Stimulated activated CD8-positive, alpha-beta memory T cell treated with anti-CD3 and anti-CD28 coated beads, Interleukin-15, amount 100 ng/mL, for 1 hour (primary cell): ENCODE measurements around the gene AMZ2.
"Not testable (repeated sequence)": the region's sequence is repeated elsewhere in the genome, so short reads cannot be mapped to it uniquely, and the experiment has no call there.

ENCODE experiments used
- DNase-seq: peaks from one replicate; pipeline ENCODE4 v3.0.0-alpha.2; 2020; ENCODE audit warnings: low read depth

Gene AMZ2

GRCh38 chr17:68253426-68253825 lies 5.6 kb downstream of the AMZ2 start:
- DNase-seq = not testable (repeated sequence)

DNA sequence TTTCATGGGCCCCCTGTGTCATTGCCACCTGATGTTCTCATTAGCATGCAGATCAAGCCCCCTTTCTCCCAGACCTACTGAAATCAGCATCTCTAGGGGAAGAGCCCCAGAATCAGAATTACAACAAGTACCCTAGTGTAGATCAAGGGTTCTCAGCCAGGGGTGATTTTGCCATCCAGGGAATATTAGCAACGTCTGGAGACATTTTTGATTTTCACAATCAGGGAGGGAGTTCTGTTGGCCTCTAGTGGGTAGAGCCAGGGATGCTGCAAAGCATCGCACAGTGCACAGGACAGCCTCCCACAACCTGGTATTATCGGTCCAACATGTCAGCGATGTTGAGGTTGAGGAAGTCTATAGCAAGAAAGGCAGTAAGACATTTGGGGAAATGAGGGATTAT lies 7.3 kb downstream of the AMZ2 start:
- DNase-seq = no peak

- no peak for DNase-seq
Observed at GRCh38 chr17:68255731-68256538, 8.1 kb downstream of the AMZ2 start.

DNA sequence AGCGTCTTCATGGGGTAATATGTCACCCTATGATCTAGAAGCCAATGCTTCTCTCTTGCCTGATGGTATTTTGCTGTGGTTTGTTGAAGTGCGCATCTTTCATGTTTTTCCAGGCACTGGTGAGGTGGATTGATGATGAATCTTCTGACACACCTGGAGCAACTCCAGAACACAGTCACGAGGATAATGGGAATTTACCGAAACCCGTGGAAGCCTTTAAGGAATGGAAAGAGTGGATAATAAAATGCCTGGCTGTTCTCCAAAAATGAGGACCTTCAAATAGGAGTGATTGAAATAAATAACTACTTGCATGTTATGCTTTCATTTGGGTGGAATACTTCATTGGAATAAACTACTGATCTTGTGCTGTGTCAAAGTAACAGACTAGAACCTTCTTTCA lies 8.9 kb downstream of the AMZ2 start:
- DNase-seq = not testable (repeated sequence)

GRCh38 chr17:68257934-68258333 lies 10.1 kb downstream of the AMZ2 start:
- no peak for DNase-seq

DNA sequence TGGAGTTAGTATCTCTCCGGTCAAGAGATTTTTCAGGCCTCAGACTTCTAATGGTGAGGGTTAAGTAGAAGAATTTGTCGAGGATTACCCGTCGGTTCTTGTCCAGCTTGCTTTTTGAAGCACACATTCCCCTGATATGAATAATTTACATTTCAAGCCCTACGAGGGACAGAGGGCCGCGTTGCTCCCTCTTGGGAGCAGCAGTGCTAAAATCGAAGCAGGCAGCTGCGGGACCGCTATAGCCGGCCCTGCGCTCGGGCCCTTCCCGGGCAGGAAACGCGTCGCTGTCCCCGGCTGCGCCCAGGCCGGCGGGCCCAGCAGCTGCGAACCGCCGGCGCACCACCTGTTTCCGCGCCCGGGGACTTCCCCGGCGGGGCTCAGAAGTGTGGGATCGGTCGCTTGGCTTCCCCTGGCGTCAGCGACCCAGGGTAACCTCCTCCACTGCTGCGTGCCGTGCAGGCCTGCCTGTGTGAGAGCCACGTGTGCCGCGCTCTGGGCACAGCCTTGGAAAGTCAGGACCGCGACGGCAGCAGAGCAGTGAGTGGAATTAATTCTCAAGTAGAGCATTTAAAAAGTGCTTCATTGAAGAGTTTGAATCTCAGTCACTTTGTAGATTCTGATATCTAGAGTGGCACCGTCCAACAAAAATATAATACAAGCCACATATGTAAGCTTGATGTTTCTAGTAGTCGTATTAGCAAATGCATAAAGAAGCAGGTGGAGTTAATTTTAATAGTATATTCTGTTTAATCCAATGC lies 11.2 kb downstream of the AMZ2 start:
- peak; percentile 42 for DNase-seq

DNA sequence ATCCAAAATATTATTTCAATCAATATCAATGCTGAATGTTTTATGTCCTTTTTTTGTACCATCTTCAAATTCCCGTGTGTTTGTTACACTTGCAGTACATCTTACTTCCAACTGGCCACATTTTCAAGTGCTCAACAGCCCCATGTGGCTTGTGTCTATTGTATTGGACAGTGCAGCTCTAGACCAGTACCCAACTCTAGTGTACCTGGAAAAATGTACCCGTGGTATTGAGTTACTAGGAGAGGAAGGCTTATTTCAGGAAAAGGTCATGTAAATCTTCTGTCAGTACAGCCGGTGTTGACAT lies 11.8 kb downstream of the AMZ2 start:
- DNase-seq = not testable (repeated sequence)

GRCh38 chr17:68260051-68260762 lies 12.4 kb downstream of the AMZ2 start:
- no peak for DNase-seq

DNA sequence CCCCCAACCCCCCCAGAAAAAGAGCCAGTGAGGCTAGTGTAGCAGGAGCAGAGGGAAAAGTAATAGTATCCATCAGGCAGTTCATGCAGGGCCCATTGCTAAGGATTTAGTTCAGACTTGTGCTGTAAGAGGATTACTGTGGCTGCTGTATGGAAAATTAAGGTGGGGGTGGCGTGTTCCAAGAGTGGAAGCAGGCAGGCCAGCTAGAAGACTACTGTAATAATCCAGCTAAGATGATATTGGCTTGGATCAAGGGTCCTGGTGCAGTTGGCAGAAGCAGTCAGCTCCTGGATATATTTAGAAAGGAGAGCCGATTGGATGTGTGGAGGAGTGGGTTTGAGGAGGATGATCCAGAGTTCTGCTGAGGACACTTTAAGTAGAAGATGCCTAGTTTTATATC lies 14.6 kb downstream of the AMZ2 start:
- not testable (repeated sequence) for DNase-seq

GRCh38 chr17:68263101-68263681 lies 15.3 kb downstream of the AMZ2 start:
- not testable (repeated sequence) for DNase-seq

DNA sequence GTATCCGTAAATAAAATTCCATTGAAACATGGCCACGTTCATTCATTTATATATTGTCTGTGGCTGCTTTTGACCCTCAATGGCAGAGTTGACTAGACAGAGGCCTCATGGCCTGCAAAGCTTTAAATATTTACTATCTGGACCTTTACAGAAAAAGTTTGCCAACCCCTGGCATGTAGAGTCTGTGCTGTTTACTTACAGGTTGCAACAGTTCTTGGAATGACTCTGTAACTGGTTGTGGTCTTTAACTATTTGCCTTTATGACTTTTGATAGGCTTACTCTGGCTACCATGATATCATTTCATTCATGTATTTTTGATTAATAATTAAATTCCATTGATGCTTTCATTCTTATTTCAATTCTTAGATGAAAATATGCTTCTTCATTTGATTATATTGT lies 18.0 kb downstream of the AMZ2 start:
- not testable (repeated sequence) for DNase-seq

- DNase-seq = no peak
Observed at GRCh38 chr17:68273722-68274121, 25.9 kb downstream of the AMZ2 start.

DNA sequence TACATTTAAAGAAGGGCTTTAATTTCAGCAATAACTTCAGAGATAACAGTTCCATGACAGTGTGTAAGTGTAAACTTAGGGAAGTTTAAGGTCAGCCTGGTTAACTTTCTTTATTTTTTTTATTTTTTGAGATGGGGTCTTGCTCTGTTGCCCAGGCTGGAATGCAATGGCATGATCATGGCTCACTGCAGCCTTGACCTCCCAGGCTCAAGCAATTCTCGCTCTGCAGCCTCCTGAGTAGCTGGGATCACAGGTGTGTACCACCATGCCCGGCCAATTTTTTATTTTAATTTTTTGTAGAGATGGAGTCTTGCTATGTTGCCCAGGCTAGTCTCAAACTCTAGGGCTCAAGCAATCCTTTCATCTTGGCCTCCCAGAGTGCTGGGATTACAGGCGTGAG lies 28.5 kb downstream of the AMZ2 start:
- not testable (repeated sequence) for DNase-seq

- no peak for DNase-seq
Observed at GRCh38 chr17:68277807-68278206, 30.0 kb downstream of the AMZ2 start.

DNA sequence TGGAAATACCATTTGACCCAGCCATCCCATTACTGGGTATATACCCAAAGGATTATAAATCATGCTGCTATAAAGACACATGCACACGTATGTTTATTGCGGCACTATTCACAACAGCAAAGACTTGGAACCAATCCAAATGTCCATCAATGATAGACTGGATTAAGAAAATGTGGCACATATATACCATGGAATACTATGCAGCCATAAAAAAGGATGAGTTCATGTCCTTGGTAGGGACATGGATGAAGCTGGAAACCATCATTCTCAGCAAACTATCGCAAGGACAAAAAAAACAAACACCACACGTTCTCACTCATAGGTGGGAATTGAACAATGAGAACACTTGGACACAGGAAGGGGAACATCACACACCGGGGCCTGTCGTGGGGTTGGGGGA lies 34.1 kb downstream of the AMZ2 start:
- not testable (repeated sequence) for DNase-seq

GRCh38 chr17:68288375-68288774 lies 40.5 kb downstream of the AMZ2 start:
- no peak for DNase-seq

GRCh38 chr17:68288804-68289203 lies 41.0 kb downstream of the AMZ2 start:
- DNase-seq = no peak

DNA sequence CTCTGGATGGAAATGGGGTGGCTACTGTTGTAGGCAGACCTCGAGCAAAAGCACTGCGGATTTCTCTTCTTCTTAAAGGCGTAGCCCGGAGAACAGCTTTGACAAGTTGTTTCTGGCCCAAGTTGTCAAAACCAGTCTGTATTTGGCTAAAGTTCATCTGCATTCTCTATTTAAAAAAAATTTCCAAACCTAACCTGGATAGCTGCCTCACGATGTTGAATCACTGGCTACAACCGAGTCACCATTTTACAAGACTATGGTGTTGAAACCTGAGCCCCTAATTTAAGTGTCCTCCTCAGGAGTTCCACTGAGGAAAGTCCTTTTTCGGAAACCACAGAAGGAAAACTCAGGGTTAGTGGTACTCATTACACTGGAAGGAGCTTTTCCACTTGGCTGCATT lies 41.6 kb downstream of the AMZ2 start:
- DNase-seq = no peak

- no peak for DNase-seq
Observed at GRCh38 chr17:68289936-68290267, 42.1 kb downstream of the AMZ2 start.

DNA sequence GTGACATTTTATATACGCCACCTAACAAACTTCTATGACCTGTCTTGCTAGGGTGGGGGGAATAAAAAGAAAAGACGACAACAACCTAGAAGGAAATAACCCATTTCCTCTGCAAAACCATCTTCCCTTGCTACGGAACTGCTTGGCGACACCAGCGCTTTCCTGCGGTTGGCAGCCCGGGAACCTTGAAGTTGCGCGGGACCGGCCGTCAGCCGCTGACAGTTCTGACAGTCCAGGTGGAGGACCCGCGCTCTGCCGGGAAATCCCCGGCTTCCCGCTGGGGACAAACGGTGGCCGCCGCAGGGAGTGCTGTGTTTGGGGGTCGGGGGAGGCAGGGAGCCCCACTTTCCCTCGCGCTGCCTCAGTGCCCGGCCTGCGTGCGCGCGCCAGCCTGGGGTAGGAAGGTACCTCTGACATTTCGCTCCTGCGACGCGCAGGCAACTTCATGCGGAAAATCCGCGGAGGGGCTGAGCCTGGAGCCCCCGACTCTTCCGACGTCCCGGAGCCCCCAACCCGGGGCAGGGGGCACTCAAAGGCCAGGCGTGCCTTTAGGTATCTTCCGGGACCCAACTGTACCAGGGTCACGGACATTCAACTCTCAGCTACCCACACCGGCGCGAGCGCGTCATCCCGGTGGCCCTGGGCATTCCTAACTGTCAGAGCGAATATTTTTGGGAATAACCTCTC lies 42.6 kb downstream of the AMZ2 start:
- no peak for DNase-seq

DNA sequence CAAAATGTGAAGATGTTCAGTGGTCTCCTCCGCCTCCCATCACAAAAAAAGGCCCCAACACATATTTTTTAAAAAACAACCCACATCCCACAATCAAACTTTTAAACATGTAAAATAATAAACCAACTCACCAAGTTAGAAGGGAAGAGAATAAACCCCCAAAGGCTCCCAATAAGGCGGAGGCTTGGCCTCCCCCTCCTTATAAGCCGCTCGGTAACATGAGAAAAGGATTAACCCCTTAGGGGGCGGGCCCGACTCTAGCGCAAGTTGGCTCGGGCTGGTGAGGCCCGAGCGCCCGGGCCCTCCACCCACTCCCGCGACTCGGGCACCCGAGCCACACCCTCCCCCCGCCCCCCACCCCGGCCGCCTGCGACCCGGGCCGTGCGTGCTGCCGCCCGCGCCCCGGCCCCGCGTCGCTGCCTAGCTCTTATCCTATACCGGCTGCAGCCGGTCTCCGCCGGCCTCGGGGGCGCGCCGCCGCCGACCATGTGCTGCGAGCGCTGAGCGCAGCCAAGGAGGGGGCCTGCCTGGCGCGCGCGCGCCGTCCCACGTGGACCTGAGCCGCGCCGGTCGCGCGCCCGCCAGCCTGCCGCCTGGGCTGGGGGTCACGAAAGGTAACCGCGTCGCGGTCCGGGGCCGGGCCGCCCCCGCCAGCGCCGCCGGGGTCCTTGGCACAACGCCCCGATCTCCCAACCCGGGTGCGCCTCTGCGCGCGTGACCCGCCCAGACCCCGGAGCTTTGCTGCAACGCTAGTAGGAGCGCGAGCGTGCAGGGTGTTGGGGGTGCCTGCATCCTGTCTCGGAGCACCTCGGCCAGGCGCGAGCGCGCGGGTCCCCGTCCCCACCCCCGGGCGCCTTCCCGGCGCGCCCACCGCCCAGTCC lies 43.4 kb downstream of the AMZ2 start, which contains the start of the genes ARSG and SLC16A6:
Gene ARSG (plus strand): TSS at position 541 of the 881 bp plus-strand sequence. CDS start 15,999 bp downstream, outside the sequence.
Gene SLC16A6 (minus strand): TSS at position 173 of the 881 bp plus-strand sequence. CDS start 12,807 bp downstream, outside the sequence.
- DNase-seq = peak; percentile 53
